H9 (cell line): ENCODE results near the gene SMR3A. TPM values are rescaled to one million over a fixed set of nuclear protein-coding genes. Genes with fewer than 3 reads are reported as not detected.

Experiments used
- DNase-seq: peaks from one replicate; pipeline ENCODE4 v3.0.0-alpha.2; 2017
- H2AFZ ChIP-seq: one replicate; pipeline ENCODE4 v1.6.1; 2013; ENCODE audit warnings: mild to moderate bottlenecking, low read length, control low read depth, moderate library complexity
- H2AK5ac ChIP-seq: 2 replicates; pipeline ENCODE4 v1.6.1; 2013; ENCODE audit warnings: low read length, control low read depth, mixed read lengths; ENCODE audit not compliant: insufficient read length
- H2BK120ac ChIP-seq: one replicate; pipeline ENCODE4 v1.6.1; 2013; ENCODE audit warnings: low read depth, mild to moderate bottlenecking, low read length, control low read depth, inconsistent platforms; ENCODE audit not compliant: poor library complexity, severe bottlenecking
- H2BK12ac ChIP-seq: 2 replicates; pipeline ENCODE4 v1.6.1; 2013; ENCODE audit warnings: low read length, control low read depth, mixed read lengths, low read depth; ENCODE audit not compliant: insufficient read length
- H2BK15ac ChIP-seq: 2 replicates; pipeline ENCODE4 v1.6.1; 2013; ENCODE audit warnings: low read depth, low read length, control low read depth
- H2BK20ac ChIP-seq: one replicate; pipeline ENCODE4 v1.6.1; 2013; ENCODE audit warnings: low read depth, mild to moderate bottlenecking, low read length, control low read depth, inconsistent platforms; ENCODE audit not compliant: poor library complexity, severe bottlenecking
- H2BK5ac ChIP-seq: 2 replicates; pipeline ENCODE4 v1.6.1; 2013; ENCODE audit warnings: low read length, control low read depth, mixed read lengths; ENCODE audit not compliant: insufficient read length
- H3K14ac ChIP-seq: 2 replicates; pipeline ENCODE4 v1.6.1; 2013; ENCODE audit warnings: low read length, control low read depth; ENCODE audit not compliant: insufficient read depth
- H3K18ac ChIP-seq: 2 replicates; pipeline ENCODE4 v1.6.1; 2013; ENCODE audit warnings: low read depth, mild to moderate bottlenecking, mixed read lengths, low read length, control low read depth; ENCODE audit not compliant: insufficient read length
- H3K23ac ChIP-seq: 2 replicates; pipeline ENCODE4 v1.6.1; 2013; ENCODE audit warnings: low read length, control low read depth, mixed read lengths, low read depth; ENCODE audit not compliant: insufficient read length
- H3K23me2 ChIP-seq: 2 replicates; pipeline ENCODE4 v1.6.1; 2013; ENCODE audit warnings: low read depth, mild to moderate bottlenecking, mixed read lengths, low read length, control low read depth; ENCODE audit not compliant: insufficient read length, poor library complexity, severe bottlenecking
- H3K27ac ChIP-seq: 2 replicates; pipeline ENCODE4 v1.5.1; 2013; ENCODE audit warnings: low read length, control low read depth, mixed read lengths, low read depth; ENCODE audit not compliant: insufficient read length
- H3K27me3 ChIP-seq: 2 replicates; pipeline ENCODE4 v1.6.1; 2013; ENCODE audit warnings: low read length, control low read depth, inconsistent platforms; ENCODE audit not compliant: insufficient read depth
- H3K4ac ChIP-seq: 2 replicates; pipeline ENCODE4 v1.6.1; 2013; ENCODE audit warnings: low read depth, mild to moderate bottlenecking, control low read depth, inconsistent platforms, low read length, moderate library complexity
- H3K4me1 ChIP-seq: 2 replicates; pipeline ENCODE4 v1.6.1; 2013; ENCODE audit warnings: low read length, control low read depth, inconsistent platforms; ENCODE audit not compliant: insufficient read depth
- H3K4me2 ChIP-seq: 2 replicates; pipeline ENCODE4 v1.6.1; 2013; ENCODE audit warnings: low read length, control low read depth, mixed read lengths; ENCODE audit not compliant: insufficient read length, insufficient read depth
- H3K56ac ChIP-seq: 2 replicates; pipeline ENCODE4 v1.6.1; 2013; ENCODE audit warnings: low read depth, mild to moderate bottlenecking, mixed read lengths, low read length, control low read depth; ENCODE audit not compliant: insufficient read length
- H3K79me1 ChIP-seq: 2 replicates; pipeline ENCODE4 v1.6.1; 2013; ENCODE audit warnings: low read depth, mild to moderate bottlenecking, moderate library complexity, low read length, control low read depth, inconsistent platforms; ENCODE audit not compliant: insufficient read depth, poor library complexity, severe bottlenecking
- H3K79me2 ChIP-seq: 2 replicates; pipeline ENCODE4 v1.6.1; 2013; ENCODE audit warnings: low read length, control low read depth, inconsistent platforms; ENCODE audit not compliant: insufficient read depth
- H3K9ac ChIP-seq: 2 replicates; pipeline ENCODE4 v1.6.1; 2013; ENCODE audit warnings: low read length, control low read depth, mixed read lengths; ENCODE audit not compliant: insufficient read length; ENCODE audit errors: extremely low read depth
- H3K9me3 ChIP-seq: one replicate; pipeline ENCODE4 v1.6.1; 2013; ENCODE audit warnings: low read depth, low read length, inconsistent platforms; ENCODE audit not compliant: control insufficient read depth
- H3T11ph ChIP-seq: one replicate; pipeline ENCODE4 v1.6.1; 2013; ENCODE audit warnings: mild to moderate bottlenecking, low read length, control low read depth, inconsistent platforms
- H4K20me1 ChIP-seq: one replicate; pipeline ENCODE4 v1.6.1; 2013; ENCODE audit not compliant: control insufficient read depth, insufficient read length, insufficient read depth
- H4K5ac ChIP-seq: 2 replicates; pipeline ENCODE4 v1.6.1; 2013; ENCODE audit warnings: low read depth, mild to moderate bottlenecking, mixed read lengths, low read length, control low read depth; ENCODE audit not compliant: insufficient read length
- H4K8ac ChIP-seq: replicated peaks from 2 replicates; pipeline ENCODE4 v1.6.1; 2013; ENCODE audit warnings: low read length, control low read depth, mixed read lengths, low read depth; ENCODE audit not compliant: insufficient read length
- H4K91ac ChIP-seq: 2 replicates; pipeline ENCODE4 v1.6.1; 2013; ENCODE audit warnings: low read depth, mild to moderate bottlenecking, moderate library complexity, mixed read lengths, low read length, control low read depth; ENCODE audit not compliant: insufficient read length
- H3K27ac Mint-ChIP-seq, 3 experiments: 2 replicates in 2 of 3; 3 replicates in 1 of 3; pipeline ENCODE4 v1.8.0; 2020 to 2021; ENCODE audit warnings: mixed read lengths in 3 of 3, mild to moderate bottlenecking in 1 of 3, moderate library complexity in 1 of 3
- H3K27me3 Mint-ChIP-seq: 2 replicates; pipeline ENCODE4 v1.8.0; 2021; ENCODE audit warnings: low read depth, mild to moderate bottlenecking, moderate library complexity, mixed read lengths
- H3K36me3 Mint-ChIP-seq, 3 experiments: 2 replicates in 2 of 3; 3 replicates in 1 of 3; pipeline ENCODE4 v1.8.0; 2020 to 2021; ENCODE audit warnings: low read depth in 3 of 3, mixed read lengths in 3 of 3; ENCODE audit not compliant: insufficient read depth in 1 of 3
- H3K4me1 Mint-ChIP-seq, 2 experiments: 2 replicates each; pipeline ENCODE4 v1.8.0; 2020; ENCODE audit warnings: mixed read lengths in 2 of 2
- H3K4me3 Mint-ChIP-seq, 2 experiments: 2 replicates in 1 of 2; 3 replicates in 1 of 2; pipeline ENCODE4 v1.8.0; 2020 to 2021; ENCODE audit warnings: mild to moderate bottlenecking in 2 of 2, mixed read lengths in 2 of 2, moderate library complexity in 1 of 2
- H3K9me3 Mint-ChIP-seq, 2 experiments: 2 replicates in 1 of 2; 3 replicates in 1 of 2; pipeline ENCODE4 v1.8.0; 2020; ENCODE audit warnings: mild to moderate bottlenecking in 2 of 2, mixed read lengths in 2 of 2, moderate library complexity in 1 of 2
- CTCF ChIP-seq: fragments of 200-600 bp; sonication (generic); conservative IDR thresholded peaks from 3 replicates; pipeline ENCODE4 v1.8.0; 2021; ENCODE audit warnings: antibody characterized with exemption, mild to moderate bottlenecking
- WGBS: extraction: QIAGEN DNeasy Blood & Tissue Kit; methylation state at CpG from one replicate; pipeline ENCODE4 v1.1.7; 2013; ENCODE audit warnings: missing lambda C conversion rate, low lambda C conversion rate, mixed read lengths; ENCODE audit not compliant: insufficient read length; ENCODE audit errors: extremely low coverage; 5-methylcytosine and 5-hydroxymethylcytosine counted together
- total RNA-seq: library from RNA; stranded (reverse); gene quantifications from 2 replicates; pipeline ENCODE4 v1.2.1, GENCODE V29; 2021

The SMR3A gene
- total RNA-seq, 1 experiment from 2014 or later: not detected

- no CpG with 5 or more reads among the region's 2 CpGs for WGBS
- no peak overlapping the region for H3K4me3 Mint-ChIP-seq
- no peak overlapping the region for H3T11ph ChIP-seq
These were observed 31.7 kb downstream of the SMR3A start for GRCh38 chr4:70392057-70392776.

More at GRCh38 chr4:70392057-70392776, 31.7 kb downstream of the SMR3A start:
- Histone ChIP-seq H2AK5ac (no peak overlapping the region), H2AFZ (no peak overlapping the region), H2BK120ac (no peak overlapping the region), H3K27ac (no peak overlapping the region), H2BK12ac (no peak overlapping the region), H3K4ac (no peak overlapping the region), H3K23me2 (no peaks in the 10 kb centered on the region), H3K4me2 (no peak overlapping the region), H4K20me1 (no peaks in the 10 kb centered on the region), H4K5ac (no peak overlapping the region), H3K9ac (no peak overlapping the region), H2BK5ac (no peak overlapping the region), H3K9me3 (no peaks in the 10 kb centered on the region), H3K14ac (no peak overlapping the region), H2BK20ac (no peak overlapping the region), H3K23ac (no peak overlapping the region), H3K4me1 (no peaks in the 10 kb centered on the region), H3K79me1 (no peaks in the 10 kb centered on the region), H4K8ac (no peak overlapping the region), H3K27me3 (no peaks in the 10 kb centered on the region), H3K79me2 (no peaks in the 10 kb centered on the region), H4K91ac (no peak overlapping the region), H3K56ac (no peak overlapping the region), H3K18ac (no peak overlapping the region), H2BK15ac (no peak overlapping the region)
- H3K27ac Mint-ChIP-seq: no peak overlapping the region
- H3K9me3 Mint-ChIP-seq: no peaks in the 10 kb centered on the region
- H3K36me3 Mint-ChIP-seq: no peaks in the 10 kb centered on the region
- DNase-seq: no peak
- no peaks in the 10 kb centered on the region for H3K27me3 Mint-ChIP-seq
- no peak for TF ChIP-seq CTCF
- H3K4me1 Mint-ChIP-seq: no peaks in the 10 kb centered on the region
